ENCODE measurements around the gene CTBP2.

DNA sequence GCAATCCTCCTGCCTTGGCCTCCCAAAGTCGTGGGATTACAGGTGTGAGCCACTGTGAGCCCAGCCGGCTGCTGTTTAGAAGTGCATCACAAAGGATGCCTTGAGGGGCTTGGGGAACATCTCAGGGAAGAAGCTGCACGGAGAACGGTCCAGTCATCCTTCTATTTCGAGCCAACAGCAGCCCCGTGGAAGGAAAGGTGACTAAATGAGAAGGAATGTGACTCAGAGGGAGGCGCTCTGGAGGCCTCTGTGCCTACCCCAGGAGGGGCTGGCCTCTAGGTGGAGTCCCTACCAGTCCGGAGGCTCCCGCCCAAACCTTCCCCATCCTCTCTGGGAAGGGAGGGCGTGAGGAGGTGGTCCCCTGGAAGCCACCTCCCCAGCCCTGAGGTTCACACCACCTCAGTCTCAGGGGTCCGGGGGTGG lies 76.2 kb downstream of the CTBP2 start:
- TF ChIP-seq, protein P1, sequence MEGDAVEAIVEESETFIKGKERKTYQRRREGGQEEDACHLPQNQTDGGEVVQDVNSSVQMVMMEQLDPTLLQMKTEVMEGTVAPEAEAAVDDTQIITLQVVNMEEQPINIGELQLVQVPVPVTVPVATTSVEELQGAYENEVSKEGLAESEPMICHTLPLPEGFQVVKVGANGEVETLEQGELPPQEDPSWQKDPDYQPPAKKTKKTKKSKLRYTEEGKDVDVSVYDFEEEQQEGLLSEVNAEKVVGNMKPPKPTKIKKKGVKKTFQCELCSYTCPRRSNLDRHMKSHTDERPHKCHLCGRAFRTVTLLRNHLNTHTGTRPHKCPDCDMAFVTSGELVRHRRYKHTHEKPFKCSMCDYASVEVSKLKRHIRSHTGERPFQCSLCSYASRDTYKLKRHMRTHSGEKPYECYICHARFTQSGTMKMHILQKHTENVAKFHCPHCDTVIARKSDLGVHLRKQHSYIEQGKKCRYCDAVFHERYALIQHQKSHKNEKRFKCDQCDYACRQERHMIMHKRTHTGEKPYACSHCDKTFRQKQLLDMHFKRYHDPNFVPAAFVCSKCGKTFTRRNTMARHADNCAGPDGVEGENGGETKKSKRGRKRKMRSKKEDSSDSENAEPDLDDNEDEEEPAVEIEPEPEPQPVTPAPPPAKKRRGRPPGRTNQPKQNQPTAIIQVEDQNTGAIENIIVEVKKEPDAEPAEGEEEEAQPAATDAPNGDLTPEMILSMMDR (conservative IDR thresholded peaks at IDR 0.05) = no peak
- TF ChIP-seq ZFX (IDR thresholded peaks at IDR 0.05) = no peak

Measured in C4-2B (cell line).